Activated CD8-positive, alpha-beta memory T cell treated with anti-CD3 and anti-CD28 coated beads, Interleukin-2, amount 50 U/mL, for 48 hours (primary cell): ENCODE results near the gene SLC36A2.

ENCODE experiments used
- DNase-seq: peaks from one replicate; pipeline ENCODE4 v3.0.0-alpha.2; 2020

Gene SLC36A2

DNA sequence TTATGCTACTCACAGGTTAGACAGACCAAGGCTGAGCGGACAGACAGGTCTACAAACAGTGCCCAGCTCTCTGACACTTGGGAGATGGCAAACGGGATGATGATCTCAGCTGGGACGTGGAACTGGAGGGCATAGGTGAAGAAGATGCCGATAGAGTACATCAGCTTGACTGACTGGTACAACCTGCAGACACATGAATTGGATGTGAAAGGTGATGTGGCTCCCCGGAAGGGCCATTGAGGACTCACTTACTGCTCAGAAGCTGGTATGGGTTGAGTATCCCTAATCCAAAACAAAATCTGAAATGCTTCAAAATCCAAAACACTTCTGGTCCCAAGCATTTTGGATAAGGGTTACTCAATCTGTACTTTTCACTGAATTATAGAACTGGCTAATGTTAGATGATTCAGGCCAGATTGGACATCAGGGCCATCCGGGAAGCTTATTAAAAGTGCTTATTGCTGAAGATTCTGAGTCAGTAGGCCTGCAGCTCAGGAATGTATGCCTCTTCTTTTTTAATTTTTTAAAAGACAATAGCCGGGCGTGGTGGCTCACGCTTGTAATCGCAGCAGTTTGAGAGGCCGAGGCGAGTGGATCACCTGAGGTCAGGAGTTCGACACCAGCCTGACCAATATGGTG lies 66.2 kb downstream of the SLC36A2 start:
- DNase-seq, result no peak

- DNase-seq, result no peak
These were observed 66.9 kb downstream of the SLC36A2 start for GRCh38 chr5:151280443-151280842.

DNA sequence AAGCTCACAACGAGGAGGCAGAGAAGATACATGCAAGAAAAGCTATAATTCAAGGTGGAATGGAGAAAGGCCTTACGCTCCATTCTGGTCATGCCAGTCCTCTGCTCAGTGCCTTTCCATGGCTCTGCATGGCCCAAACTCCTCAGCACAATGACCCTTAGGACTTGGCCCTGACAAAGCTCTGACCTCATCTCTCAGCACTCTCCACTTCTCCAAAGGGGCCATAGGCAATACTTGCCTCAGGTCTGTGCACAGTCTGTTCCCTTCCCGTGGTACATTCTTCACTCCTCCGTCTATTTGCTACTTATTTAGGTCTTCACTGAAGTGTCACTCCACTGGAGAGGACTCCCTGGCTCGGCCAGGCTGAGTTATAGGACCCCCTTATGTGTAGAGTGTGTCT lies 68.5 kb downstream of the SLC36A2 start:
- no peak for DNase-seq

DNA sequence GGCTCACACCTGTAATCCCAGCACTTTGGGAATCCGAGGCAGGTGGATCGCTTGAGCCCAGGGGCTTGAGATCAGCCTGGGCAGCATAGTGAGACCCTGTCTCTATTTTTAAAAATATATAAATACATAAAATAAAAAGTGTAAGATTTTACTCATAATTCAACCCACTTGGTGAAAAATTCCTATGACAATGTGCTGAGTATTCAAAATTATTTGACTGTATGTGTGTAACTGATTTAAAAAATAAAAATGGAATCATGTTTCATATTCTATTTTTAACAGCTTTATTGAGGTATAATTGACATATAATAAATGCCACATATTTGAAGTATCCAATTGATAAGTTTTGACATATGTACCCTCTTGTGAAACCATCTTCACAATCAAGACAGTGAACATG lies 71.6 kb downstream of the SLC36A2 start:
- no peak for DNase-seq

DNA sequence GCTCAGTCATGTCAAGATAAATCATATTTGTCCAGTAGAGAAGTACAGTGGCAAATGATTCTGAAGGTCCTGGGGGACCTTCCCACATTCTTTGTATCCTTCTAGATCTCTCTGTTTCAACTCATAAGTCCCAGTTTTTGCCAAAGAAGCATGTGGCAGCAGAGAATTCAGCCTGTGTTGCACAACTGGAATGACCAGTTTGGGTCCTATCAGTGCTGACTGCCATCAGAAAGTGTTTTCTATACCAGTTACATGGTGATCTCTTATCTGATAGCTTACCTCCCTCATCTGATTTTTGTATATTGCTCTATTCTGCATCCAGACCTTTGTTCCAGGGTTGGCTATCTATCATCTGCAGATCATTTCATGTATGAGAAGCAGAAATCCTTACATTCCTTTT lies 72.7 kb downstream of the SLC36A2 start:
- DNase-seq, result no peak

GRCh38 chr5:151271336-151271735 lies 76.0 kb downstream of the SLC36A2 start:
- DNase-seq, result no peak

DNA sequence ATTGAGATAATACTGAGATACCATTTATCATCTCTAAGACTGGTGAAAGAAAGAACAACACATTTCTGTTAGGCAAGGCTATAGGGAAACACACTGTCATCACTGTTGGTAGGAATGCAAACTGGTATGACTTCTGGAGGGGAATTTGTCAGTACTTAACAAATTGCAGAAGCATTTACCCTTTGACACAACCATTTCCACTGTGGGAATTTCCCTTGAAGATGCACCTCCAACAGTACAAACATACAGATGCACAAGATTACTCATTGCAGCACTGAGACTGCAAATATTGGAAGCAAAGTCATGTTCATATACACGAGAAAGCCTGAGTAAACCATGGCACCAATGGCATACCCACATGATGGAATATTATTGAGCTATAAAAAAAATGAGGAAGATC lies 76.8 kb downstream of the SLC36A2 start:
- DNase-seq, result no peak

- no peak for DNase-seq
These were observed 79.7 kb downstream of the SLC36A2 start for GRCh38 chr5:151267491-151268260.
